ENCODE measurements around the gene ENG.

- no peak for TF ChIP-seq CTCF (IDR thresholded peaks at IDR 0.05; ENCODE audit: low read depth, low read length)
- no peak for TF ChIP-seq EZH2phosphoT487 (IDR thresholded peaks at IDR 0.05; ENCODE audit: low read depth)
Measured at GRCh38 chr9:127848756-127849504, 5.5 kb downstream of the ENG start.
